HG03469 (cell line): ENCODE measurements around the gene SLC25A4.

Experiments
- ATAC-seq: cut with Tn5 transposase; IDR thresholded peaks from one replicate; pipeline ENCODE4 v1.9.1; 2021; ENCODE audit warnings: mild to moderate bottlenecking, moderate library complexity, moderate number of reproducible peaks; ENCODE audit not compliant: unreplicated experiment

The SLC25A4 gene

DNA sequence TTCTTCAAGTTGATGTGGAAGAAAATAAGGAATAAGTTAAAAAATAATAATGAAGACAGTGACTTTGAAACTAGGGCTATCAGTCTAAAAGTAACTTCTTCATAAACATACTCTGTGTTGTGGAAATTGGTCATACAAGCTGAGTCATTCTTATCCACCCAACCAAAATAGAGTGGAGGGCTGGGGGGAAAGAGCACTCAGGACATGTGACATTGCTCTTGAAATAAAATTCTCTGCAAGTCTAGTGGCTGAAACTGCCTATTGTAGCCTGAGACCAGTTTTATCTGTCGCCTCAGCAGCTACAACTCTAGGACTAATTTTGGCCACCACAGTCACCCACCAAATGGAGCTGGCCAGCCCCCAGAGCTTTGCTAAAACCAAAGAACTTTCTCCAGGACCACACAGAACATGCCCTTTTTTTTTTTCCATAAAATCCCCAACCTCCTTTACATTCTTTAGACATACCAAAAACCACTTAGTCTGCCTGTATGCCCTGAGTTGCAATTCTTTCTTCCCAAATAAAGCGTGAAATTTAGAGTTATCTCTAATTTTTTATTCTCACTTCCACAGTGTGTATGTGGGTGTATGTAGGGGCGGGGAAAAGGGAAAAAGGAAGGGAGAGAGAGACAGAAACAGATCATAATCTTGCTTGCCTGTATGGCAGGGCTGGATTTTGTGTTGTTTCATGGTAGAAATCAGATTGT lies 23.0 kb upstream of the SLC25A4 start:
- ATAC-seq = no peak

GRCh38 chr4:185120631-185120946 lies 22.5 kb upstream of the SLC25A4 start:
- ATAC-seq = no peak

- peak; percentile 51 for ATAC-seq
Observed at GRCh38 chr4:185122681-185123345, 20.3 kb upstream of the SLC25A4 start.

- ATAC-seq = no peak
Observed at GRCh38 chr4:185124006-185124405, 19.1 kb upstream of the SLC25A4 start.

- no peak for ATAC-seq
Observed at GRCh38 chr4:185127021-185127925, 15.8 kb upstream of the SLC25A4 start.

DNA sequence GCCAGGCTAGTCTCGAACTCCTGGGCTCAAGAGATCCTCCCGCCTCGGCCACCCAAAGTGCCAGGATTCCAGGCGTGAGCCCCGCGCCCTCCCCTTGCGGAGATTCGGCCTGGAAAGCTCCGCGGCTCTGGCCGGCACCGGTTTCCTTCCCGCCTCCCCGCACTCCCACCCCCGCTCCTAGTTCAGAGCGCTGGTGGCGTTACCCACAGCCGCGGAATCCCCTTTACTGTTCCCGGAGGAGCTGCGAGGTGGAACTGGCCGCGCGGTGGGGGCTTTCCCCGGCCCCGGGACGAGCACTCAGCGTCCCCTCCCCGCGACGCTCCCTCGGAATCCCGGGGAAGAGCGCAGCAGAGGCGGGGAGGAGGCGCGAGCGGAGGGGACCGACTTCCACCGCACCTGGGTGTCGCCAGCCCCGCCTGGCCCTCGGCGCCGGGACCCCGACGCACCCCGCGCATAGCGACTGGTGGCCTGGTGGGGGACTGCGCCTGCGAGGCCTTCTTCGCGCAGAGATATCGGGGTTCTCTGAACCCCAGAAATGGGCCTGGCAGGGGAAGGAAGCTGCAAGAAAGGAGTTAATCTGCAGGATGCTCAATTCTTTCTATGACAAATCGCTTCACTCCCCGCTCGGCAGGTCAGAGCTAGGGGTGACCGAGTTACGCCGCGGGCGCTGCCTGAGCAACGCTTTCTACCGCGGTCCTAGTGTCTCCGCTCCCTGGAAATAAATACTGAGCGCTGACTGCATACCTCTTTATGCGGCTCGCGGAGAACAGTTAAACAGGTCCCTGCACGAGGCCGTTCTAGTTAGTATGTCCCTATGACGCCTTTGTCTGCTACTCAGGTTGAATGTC lies 14.6 kb upstream of the SLC25A4 start:
- no peak for ATAC-seq

- no peak for ATAC-seq
Observed at GRCh38 chr4:185134307-185134869, 8.7 kb upstream of the SLC25A4 start.

GRCh38 chr4:185137233-185137925 lies 5.7 kb upstream of the SLC25A4 start:
- no peak for ATAC-seq

DNA sequence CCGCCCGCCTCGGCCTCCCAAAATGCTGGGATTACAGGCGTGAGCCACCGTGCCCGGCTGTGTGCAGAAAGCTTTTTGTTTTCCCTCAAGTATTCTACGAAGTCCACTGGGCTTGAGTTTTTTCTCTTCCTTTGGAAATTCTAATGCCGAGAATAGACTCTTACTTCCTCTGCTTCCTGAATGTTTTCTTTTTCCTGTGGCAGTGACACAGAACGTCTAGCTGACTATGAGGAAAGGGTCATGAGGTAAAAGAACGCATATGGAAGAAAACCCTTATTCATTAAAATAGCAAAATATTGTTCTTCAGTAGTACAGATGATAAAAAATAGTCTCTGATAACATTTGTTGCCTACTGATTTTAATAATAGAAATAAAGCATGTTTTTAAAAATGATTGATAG lies 4.9 kb upstream of the SLC25A4 start:
- no peak for ATAC-seq

GRCh38 chr4:185139736-185140135 lies 3.3 kb upstream of the SLC25A4 start:
- ATAC-seq = no peak

GRCh38 chr4:185141777-185142176 lies 1.3 kb upstream of the SLC25A4 start:
- no peak for ATAC-seq

DNA sequence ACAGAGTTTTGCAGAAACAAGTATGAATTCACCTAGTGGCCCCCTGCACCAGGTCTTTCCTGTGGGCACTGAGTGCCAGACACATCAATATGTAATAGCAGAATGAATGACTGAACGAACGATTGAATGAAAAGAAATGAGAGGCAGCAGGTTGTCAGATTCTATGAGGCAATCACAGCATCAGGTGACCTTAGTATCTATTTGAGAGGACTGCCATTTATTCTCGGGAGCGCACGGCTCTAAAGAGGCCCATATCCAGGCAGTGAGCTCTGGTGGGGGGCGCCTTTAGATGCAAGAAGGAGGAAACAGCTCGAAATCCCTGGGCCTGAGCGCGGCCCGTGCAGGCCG lies 528 bp upstream of the SLC25A4 start:
- ATAC-seq = peak; percentile 15

- no peak for ATAC-seq
Observed at GRCh38 chr4:185143601-185143969, 519 bp downstream of the SLC25A4 start.

DNA sequence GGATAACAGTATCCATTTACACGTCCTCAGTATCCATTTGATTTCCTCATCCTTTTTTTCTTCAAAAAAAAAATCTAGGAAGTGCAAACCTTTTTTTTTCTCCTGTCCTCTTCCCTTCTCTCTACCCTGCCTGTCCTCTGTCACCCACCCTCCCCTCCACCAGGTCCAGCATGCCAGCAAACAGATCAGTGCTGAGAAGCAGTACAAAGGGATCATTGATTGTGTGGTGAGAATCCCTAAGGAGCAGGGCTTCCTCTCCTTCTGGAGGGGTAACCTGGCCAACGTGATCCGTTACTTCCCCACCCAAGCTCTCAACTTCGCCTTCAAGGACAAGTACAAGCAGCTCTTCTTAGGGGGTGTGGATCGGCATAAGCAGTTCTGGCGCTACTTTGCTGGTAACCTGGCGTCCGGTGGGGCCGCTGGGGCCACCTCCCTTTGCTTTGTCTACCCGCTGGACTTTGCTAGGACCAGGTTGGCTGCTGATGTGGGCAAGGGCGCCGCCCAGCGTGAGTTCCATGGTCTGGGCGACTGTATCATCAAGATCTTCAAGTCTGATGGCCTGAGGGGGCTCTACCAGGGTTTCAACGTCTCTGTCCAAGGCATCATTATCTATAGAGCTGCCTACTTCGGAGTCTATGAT lies 1.7 kb downstream of the SLC25A4 start:
- no peak for ATAC-seq

- no peak for ATAC-seq
Observed at GRCh38 chr4:185145572-185145971, 2.5 kb downstream of the SLC25A4 start.

- ATAC-seq = no peak
Observed at GRCh38 chr4:185149392-185149791, 6.3 kb downstream of the SLC25A4 start.

DNA sequence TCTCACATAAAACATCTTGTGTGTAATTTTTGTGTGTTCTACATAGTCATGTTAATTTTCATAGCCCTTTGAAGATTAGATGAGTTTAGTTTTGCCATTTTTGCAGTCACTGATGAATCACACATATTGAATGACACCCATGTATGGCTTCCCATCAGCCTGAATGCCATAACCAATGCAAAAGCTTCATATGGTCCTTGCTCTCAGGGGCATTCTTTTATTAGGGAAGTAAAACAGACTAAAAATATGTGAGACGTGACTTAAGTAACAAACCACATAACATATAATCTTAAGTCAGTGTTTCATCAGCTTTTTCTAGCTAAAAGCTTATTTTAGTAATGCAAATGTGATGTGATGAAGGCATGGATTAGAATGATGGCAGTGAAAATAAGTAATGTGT lies 8.2 kb downstream of the SLC25A4 start:
- no peak for ATAC-seq

DNA sequence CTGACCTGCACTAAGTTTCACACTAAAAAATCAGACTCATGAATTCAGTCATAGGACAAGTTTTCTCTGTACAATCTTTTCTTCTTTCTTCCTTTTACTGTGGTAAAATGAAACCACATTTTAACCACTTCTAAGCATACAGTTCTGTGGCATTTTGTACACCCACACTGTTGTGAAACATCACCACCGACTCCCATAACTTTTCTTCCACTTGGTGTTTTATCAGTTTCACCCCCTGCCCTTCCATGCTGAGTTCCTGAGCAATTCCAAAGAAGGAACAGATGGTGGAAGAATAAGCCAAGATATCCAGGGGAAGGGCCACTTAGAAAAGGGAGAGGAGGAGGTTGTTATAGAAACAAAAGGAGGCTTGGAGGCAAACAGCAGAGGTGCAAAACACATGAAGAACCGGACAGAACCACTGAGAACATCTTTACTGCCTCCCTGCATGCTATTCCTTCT lies 22.6 kb downstream of the SLC25A4 start:
- ATAC-seq = peak; percentile 94

GRCh38 chr4:185167234-185167633 lies 24.2 kb downstream of the SLC25A4 start:
- no peak for ATAC-seq
